ENCODE measurements around the gene CDV3. TPM values are rescaled to one million over a fixed set of nuclear protein-coding genes. Genes with fewer than 3 reads are reported as not detected.
"Not testable (repeated sequence)": the region's sequence is repeated elsewhere in the genome, so short reads cannot be mapped to it uniquely, and the experiment has no call there.

CDV3 gene
- total RNA-seq, 4 donors from 2014 or later: 45.0 to 123 (median 58.3) TPM

DNA sequence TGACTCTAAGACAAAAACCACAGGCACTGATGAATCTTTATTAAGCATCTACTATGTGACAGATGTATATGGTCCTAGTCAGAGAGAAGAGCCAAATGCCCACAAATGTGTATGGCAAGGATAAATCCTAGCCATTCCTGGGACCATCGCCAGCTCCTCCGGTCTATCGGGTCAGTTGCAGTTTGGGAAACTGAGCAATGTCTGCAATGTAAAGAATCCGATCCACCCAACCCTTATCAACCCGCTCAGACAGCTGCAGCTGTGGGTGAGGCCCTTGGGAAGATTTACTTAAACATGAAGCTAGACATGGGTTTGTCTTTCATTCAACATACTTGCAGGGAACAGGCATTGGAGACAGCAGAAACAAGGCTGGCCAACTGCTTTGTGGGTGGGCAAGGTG lies 40.5 kb upstream of the CDV3 start:
- TF ChIP-seq, protein P1, sequence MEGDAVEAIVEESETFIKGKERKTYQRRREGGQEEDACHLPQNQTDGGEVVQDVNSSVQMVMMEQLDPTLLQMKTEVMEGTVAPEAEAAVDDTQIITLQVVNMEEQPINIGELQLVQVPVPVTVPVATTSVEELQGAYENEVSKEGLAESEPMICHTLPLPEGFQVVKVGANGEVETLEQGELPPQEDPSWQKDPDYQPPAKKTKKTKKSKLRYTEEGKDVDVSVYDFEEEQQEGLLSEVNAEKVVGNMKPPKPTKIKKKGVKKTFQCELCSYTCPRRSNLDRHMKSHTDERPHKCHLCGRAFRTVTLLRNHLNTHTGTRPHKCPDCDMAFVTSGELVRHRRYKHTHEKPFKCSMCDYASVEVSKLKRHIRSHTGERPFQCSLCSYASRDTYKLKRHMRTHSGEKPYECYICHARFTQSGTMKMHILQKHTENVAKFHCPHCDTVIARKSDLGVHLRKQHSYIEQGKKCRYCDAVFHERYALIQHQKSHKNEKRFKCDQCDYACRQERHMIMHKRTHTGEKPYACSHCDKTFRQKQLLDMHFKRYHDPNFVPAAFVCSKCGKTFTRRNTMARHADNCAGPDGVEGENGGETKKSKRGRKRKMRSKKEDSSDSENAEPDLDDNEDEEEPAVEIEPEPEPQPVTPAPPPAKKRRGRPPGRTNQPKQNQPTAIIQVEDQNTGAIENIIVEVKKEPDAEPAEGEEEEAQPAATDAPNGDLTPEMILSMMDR (IDR thresholded peaks at IDR 0.05): no peak
- no peak for TF ChIP-seq POLR2A (IDR thresholded peaks at IDR 0.05)
- H3K36me3 ChIP-seq: no peaks in the 10 kb centered on the region

DNA sequence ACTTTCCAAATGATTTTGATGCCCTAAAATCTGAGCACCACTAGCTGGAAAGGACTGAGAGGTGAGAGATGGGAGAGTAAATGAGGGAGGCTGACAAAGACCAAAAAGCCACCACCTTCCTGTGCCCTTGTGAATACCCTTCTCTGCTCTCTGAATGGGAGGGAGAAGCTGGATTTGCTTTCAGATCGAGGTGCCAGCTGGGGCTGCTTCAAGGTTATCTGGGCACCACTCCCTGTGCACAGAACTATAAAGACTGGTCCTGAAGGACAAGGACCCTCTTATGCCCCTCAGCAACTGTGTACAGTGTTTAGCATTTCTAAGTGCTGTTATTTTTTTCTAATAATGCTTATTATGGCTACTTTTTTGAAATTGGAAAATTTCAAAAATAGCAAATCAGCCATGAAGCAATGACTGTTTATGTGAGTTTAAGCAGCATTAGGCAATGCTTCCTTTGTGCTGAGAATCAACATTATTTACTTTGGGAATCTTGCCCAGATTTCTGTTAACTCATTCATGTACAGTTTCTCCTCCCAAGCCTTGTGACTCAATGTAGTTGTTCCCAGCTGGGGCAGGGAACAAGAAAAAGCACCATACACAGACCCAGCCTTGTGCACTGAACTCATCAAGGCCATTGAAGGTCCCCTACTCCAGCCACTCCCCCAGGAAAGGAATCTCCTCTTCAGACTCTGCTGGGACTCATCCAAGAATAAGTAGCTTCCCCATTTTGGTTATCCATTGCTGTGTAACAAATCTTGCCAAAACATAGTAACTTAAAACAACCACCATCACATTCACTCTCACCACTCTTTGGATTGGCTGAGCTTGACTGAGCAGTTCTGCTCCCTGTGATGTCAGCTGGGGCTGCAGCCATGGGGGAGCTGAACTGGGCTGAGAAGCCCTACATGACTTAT lies 37.3 kb upstream of the CDV3 start:
- H3K9me3 ChIP-seq: no peaks in the 10 kb centered on the region
- DNase-seq: no peak
- H3K27me3 ChIP-seq: no peaks in the 10 kb centered on the region
- peaks cover 0 to 12% (median 0%) of the 10 kb centered on the region in 4 donors for H3K4me1 ChIP-seq
- H3K4me3 ChIP-seq: no peak overlapping the region
- peak overlapping the region; percentile 17 to 58 (median 44) for H3K27ac ChIP-seq
- H3K36me3 ChIP-seq: no peaks in the 10 kb centered on the region
- TF ChIP-seq, protein P1 (IDR thresholded peaks at IDR 0.05): no peak
- no peak for TF ChIP-seq POLR2A (IDR thresholded peaks at IDR 0.05)

More for the DNA sequence above, 40.5 kb upstream of the CDV3 start:
- no peak for DNase-seq
- no peak overlapping the region for H3K4me3 ChIP-seq
- peaks cover 0 to 4% (median 0%) of the 10 kb centered on the region in 4 donors for H3K4me1 ChIP-seq
- no peaks in the 10 kb centered on the region for H3K27me3 ChIP-seq
- H3K9me3 ChIP-seq: no peaks in the 10 kb centered on the region
- H3K27ac ChIP-seq: no peak overlapping the region

DNA sequence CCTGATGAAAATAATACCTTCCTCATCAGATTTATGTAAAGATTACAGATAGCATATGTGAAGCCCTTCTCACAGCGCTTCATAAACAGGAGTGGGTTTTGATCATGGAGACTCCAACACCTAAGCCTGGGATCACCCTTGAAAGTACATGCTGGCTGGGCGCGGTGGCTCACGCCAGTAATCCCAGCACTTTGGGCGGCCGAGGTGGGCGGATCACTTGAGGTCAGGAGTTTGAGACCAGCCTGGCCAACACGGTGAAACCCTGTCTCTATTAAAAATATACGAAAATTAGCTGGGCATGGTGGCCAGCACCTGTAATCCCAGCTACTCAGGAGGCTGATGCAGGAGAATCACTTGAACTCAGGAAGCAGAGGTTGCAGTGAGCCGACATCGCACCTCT lies 36.4 kb upstream of the CDV3 start:
- not testable (repeated sequence) for H3K36me3 ChIP-seq, H3K9me3 ChIP-seq, DNase-seq, H3K27me3 ChIP-seq, H3K4me3 ChIP-seq
- Histone ChIP-seq H3K27ac (peak overlapping the region in 1 of 4 donors; percentile 54), H3K4me1 (peaks cover 0 to 15% (median 0%) of the 10 kb centered on the region in 4 donors)

DNA sequence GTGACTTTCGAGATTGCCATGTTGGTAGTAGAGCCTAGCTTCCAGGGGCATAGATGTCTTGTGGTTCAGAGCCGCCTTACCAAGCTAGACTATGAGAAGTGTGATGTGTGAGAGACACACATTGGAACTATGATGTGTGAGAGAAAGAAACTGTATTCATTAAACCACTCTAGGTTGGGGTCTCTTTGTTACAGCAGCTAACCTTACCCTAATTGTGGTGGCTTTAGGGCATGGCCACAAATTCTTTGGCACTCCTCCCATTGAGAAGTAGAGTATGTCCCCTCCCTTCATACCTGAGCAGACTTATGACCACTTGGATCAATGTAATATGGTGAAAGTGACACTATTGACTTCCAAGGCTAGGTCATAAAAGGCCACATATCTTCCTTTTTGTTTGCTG lies 35.3 kb upstream of the CDV3 start:
- Histone ChIP-seq H3K27ac (no peak overlapping the region), H3K4me1 (peaks cover 0 to 15% (median 0%) of the 10 kb centered on the region in 4 donors)
- no peak for DNase-seq

DNA sequence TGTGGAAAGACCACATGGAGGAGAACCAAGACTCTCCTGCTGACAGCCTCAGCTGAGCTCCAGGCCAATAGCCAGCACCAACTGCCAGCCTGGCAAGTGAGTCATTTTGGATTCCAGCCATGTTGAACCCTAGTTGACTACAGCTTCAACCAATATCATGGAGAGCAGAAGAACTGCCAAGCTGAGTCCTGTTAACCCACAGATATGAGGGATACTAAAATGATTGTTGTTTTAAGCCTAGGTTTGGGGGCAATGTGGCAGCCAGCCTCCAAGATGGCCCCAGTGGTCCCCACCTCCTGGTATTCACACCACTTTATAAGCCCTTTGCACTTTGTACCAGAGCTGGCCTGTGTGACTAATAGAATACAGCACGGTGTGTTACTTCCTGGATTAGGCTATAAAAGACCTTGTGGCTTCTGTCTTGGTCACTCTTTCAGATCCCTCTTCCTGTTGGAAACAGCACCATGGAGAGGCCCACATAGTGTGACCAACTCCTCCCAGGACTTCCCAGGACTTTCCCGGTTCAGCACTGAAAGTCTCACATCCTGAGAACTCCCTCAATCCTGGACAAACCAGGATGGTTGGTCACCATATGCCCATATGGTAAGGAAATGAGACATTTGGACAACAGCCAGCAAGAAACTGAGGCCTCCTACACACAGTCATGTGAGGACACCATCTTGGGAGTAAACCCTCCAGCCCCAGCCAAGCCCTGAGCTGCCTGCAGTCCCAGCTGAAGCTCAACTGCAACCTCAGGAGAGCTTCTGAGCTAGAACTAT lies 32.4 kb upstream of the CDV3 start:
- DNase-seq: peak in 2 of 3 donors; percentile 50 to 76
- H3K27me3 ChIP-seq: no peaks in the 10 kb centered on the region
- H3K27ac ChIP-seq: peak overlapping the region in 3 of 4 donors; percentile 37 to 73 (median 59)
- peak; percentile 31 to 42 for TF ChIP-seq POLR2A (IDR thresholded peaks at IDR 0.05)
- TF ChIP-seq, protein P1 (IDR thresholded peaks at IDR 0.05): no peak
- H3K36me3 ChIP-seq: no peaks in the 10 kb centered on the region
- H3K4me1 ChIP-seq: peaks cover 0 to 12% (median 0%) of the 10 kb centered on the region in 4 donors
- H3K4me3 ChIP-seq: no peak overlapping the region
- no peaks in the 10 kb centered on the region for H3K9me3 ChIP-seq

More for the DNA sequence above, 35.3 kb upstream of the CDV3 start:
- H3K9me3 ChIP-seq: no peaks in the 10 kb centered on the region
- TF ChIP-seq, protein P1 (IDR thresholded peaks at IDR 0.05): no peak
- no peak for TF ChIP-seq POLR2A (IDR thresholded peaks at IDR 0.05)
- no peaks in the 10 kb centered on the region for H3K36me3 ChIP-seq
- H3K4me3 ChIP-seq: no peak overlapping the region
- no peaks in the 10 kb centered on the region for H3K27me3 ChIP-seq

Data from Peyer's patch (tissue), 4 donors.